ENCODE results near the gene PRM2.

Gene PRM2

GRCh38 chr16:11239644-11240632 is 36.3 kb downstream of the PRM2 start:
- Histone ChIP-seq H3K27ac (ENCODE audit: low read depth, low read length, severe bottlenecking) (no peak overlapping the region), H3K4me3 (ENCODE audit: extremely low read depth, insufficient read depth, low read length, poor library complexity, severe bottlenecking) (no peak overlapping the region), H3K4me1 (ENCODE audit: control insufficient read depth, insufficient read depth, low read length, poor library complexity, severe bottlenecking) (no peaks in the 10 kb centered on the region), H3K36me3 (ENCODE audit: control insufficient read depth, insufficient read depth, low read length) (no peaks in the 10 kb centered on the region), H3K9me3 (ENCODE audit: control insufficient read depth, low read length) (no peaks in the 10 kb centered on the region)
- 89 to 90% methylated on average over 7 to 10 of the region's 10 CpGs for WGBS, 2 experiments (ENCODE audit: insufficient coverage in 2 of 2)

GRCh38 chr16:11238272-11239202 is 37.7 kb downstream of the PRM2 start:
- Histone ChIP-seq H3K4me1 (ENCODE audit: control insufficient read depth, insufficient read depth, low read length, poor library complexity, severe bottlenecking) (no peaks in the 10 kb centered on the region), H3K4me3 (ENCODE audit: extremely low read depth, insufficient read depth, low read length, poor library complexity, severe bottlenecking) (no peak overlapping the region), H3K36me3 (ENCODE audit: control insufficient read depth, insufficient read depth, low read length) (no peaks in the 10 kb centered on the region), H3K9me3 (ENCODE audit: control insufficient read depth, low read length) (no peaks in the 10 kb centered on the region), H3K27ac (ENCODE audit: low read depth, low read length, severe bottlenecking) (no peak overlapping the region)
- WGBS, 2 experiments (ENCODE audit: insufficient coverage in 2 of 2) = 94 to 95% methylated on average over 11 to 15 of the region's 15 CpGs

- Histone ChIP-seq H3K9me3 (ENCODE audit: control insufficient read depth, low read length) (no peaks in the 10 kb centered on the region), H3K36me3 (ENCODE audit: control insufficient read depth, insufficient read depth, low read length) (no peaks in the 10 kb centered on the region), H3K27ac (ENCODE audit: low read depth, low read length, severe bottlenecking) (no peak overlapping the region), H3K4me3 (ENCODE audit: extremely low read depth, insufficient read depth, low read length, poor library complexity, severe bottlenecking) (no peak overlapping the region), H3K4me1 (ENCODE audit: control insufficient read depth, insufficient read depth, low read length, poor library complexity, severe bottlenecking) (no peaks in the 10 kb centered on the region)
- WGBS, 2 experiments (ENCODE audit: insufficient coverage in 2 of 2) = 89 to 97% methylated on average over 10 of the region's 10 CpGs
Observed at GRCh38 chr16:11236461-11237254, 39.6 kb downstream of the PRM2 start.

- no peak overlapping the region for H3K4me3 ChIP-seq (ENCODE audit: extremely low read depth, insufficient read depth, low read length, poor library complexity, severe bottlenecking)
- H3K36me3 ChIP-seq (ENCODE audit: control insufficient read depth, insufficient read depth, low read length) = no peaks in the 10 kb centered on the region
- H3K27ac ChIP-seq (ENCODE audit: low read depth, low read length, severe bottlenecking) = no peak overlapping the region
- 100% methylated on average over 1 to 3 of the region's 5 CpGs for WGBS, 2 experiments (ENCODE audit: insufficient coverage in 2 of 2)
- H3K9me3 ChIP-seq (ENCODE audit: control insufficient read depth, low read length) = no peaks in the 10 kb centered on the region
- H3K4me1 ChIP-seq (ENCODE audit: control insufficient read depth, insufficient read depth, low read length, poor library complexity, severe bottlenecking) = no peaks in the 10 kb centered on the region
Observed at GRCh38 chr16:11235703-11235991, 40.6 kb downstream of the PRM2 start.

GRCh38 chr16:11234884-11235702 is 41.2 kb downstream of the PRM2 start:
- WGBS, 2 experiments (ENCODE audit: insufficient coverage in 2 of 2) = 88 to 90% methylated on average over 9 to 10 of the region's 13 CpGs
- H3K4me1 ChIP-seq (ENCODE audit: control insufficient read depth, insufficient read depth, low read length, poor library complexity, severe bottlenecking) = no peaks in the 10 kb centered on the region
- no peaks in the 10 kb centered on the region for H3K36me3 ChIP-seq (ENCODE audit: control insufficient read depth, insufficient read depth, low read length)
- no peaks in the 10 kb centered on the region for H3K9me3 ChIP-seq (ENCODE audit: control insufficient read depth, low read length)
- H3K4me3 ChIP-seq (ENCODE audit: extremely low read depth, insufficient read depth, low read length, poor library complexity, severe bottlenecking) = no peak overlapping the region
- no peak overlapping the region for H3K27ac ChIP-seq (ENCODE audit: low read depth, low read length, severe bottlenecking)

- WGBS, 2 experiments (ENCODE audit: insufficient coverage in 2 of 2) = 57 to 67% methylated on average over 3 of the region's 8 CpGs
- H3K4me3 ChIP-seq (ENCODE audit: extremely low read depth, insufficient read depth, low read length, poor library complexity, severe bottlenecking) = no peak overlapping the region
- H3K36me3 ChIP-seq (ENCODE audit: control insufficient read depth, insufficient read depth, low read length) = no peaks in the 10 kb centered on the region
- H3K9me3 ChIP-seq (ENCODE audit: control insufficient read depth, low read length) = no peaks in the 10 kb centered on the region
- H3K4me1 ChIP-seq (ENCODE audit: control insufficient read depth, insufficient read depth, low read length, poor library complexity, severe bottlenecking) = no peaks in the 10 kb centered on the region
- no peak overlapping the region for H3K27ac ChIP-seq (ENCODE audit: low read depth, low read length, severe bottlenecking)
Observed at GRCh38 chr16:11233727-11234376, 42.4 kb downstream of the PRM2 start.

GRCh38 chr16:11232852-11233726 is 43.2 kb downstream of the PRM2 start:
- Histone ChIP-seq H3K9me3 (ENCODE audit: control insufficient read depth, low read length) (no peaks in the 10 kb centered on the region), H3K4me1 (ENCODE audit: control insufficient read depth, insufficient read depth, low read length, poor library complexity, severe bottlenecking) (no peaks in the 10 kb centered on the region)

GRCh38 chr16:11232302-11232851 is 43.9 kb downstream of the PRM2 start:
- WGBS, 2 experiments (ENCODE audit: insufficient coverage in 2 of 2) = 100% methylated on average over 1 of the region's 3 CpGs; no CpG with 5 or more reads in 1 of the 2 experiments
- H3K4me3 ChIP-seq (ENCODE audit: extremely low read depth, insufficient read depth, low read length, poor library complexity, severe bottlenecking) = no peak overlapping the region
- H3K27ac ChIP-seq (ENCODE audit: low read depth, low read length, severe bottlenecking) = no peak overlapping the region
- no peaks in the 10 kb centered on the region for H3K4me1 ChIP-seq (ENCODE audit: control insufficient read depth, insufficient read depth, low read length, poor library complexity, severe bottlenecking)
- H3K9me3 ChIP-seq (ENCODE audit: control insufficient read depth, low read length) = no peaks in the 10 kb centered on the region
- H3K36me3 ChIP-seq (ENCODE audit: control insufficient read depth, insufficient read depth, low read length) = no peaks in the 10 kb centered on the region

More at GRCh38 chr16:11232852-11233726, 43.2 kb downstream of the PRM2 start:
- Histone ChIP-seq H3K27ac (ENCODE audit: low read depth, low read length, severe bottlenecking) (no peak overlapping the region), H3K36me3 (ENCODE audit: control insufficient read depth, insufficient read depth, low read length) (no peaks in the 10 kb centered on the region), H3K4me3 (ENCODE audit: extremely low read depth, insufficient read depth, low read length, poor library complexity, severe bottlenecking) (no peak overlapping the region)
- WGBS, 2 experiments (ENCODE audit: insufficient coverage in 2 of 2) = 93 to 94% methylated on average over 25 to 27 of the region's 35 CpGs

Data from mesodermal cell (in vitro differentiated cells).